ENCODE results near the gene PGAP2.

PGAP2 gene

DNA sequence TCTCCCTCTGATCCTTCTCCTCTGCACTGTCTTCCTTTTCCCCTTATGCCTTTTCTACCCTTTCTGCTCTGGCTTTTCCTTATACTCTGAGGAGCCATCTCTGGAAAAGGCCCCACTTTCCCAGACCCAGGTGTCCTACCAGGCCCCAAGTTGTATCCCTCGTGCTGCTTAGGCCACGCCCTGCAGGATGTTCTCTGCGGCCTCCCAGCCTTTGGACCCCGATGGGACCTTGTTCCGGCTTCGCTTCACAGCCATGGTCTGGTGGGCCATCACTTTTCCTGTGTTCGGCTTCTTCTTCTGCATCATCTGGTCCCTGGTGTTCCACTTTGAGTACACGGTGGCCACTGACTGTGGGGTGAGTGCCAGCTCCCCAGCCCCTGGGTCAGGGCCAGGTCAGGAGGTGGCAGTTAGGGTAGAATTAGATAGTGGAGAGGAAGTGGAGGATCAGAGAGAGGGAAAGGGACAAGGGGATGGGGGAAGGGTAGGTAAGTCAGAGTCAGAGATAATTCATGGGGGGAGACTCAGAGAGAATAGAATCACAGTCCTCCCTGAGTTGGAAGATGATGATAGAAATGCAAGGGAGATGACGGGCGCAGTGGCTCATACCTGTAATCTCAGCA, 8.9 kb downstream of the PGAP2 start:
- TF ChIP-seq, protein P1, sequence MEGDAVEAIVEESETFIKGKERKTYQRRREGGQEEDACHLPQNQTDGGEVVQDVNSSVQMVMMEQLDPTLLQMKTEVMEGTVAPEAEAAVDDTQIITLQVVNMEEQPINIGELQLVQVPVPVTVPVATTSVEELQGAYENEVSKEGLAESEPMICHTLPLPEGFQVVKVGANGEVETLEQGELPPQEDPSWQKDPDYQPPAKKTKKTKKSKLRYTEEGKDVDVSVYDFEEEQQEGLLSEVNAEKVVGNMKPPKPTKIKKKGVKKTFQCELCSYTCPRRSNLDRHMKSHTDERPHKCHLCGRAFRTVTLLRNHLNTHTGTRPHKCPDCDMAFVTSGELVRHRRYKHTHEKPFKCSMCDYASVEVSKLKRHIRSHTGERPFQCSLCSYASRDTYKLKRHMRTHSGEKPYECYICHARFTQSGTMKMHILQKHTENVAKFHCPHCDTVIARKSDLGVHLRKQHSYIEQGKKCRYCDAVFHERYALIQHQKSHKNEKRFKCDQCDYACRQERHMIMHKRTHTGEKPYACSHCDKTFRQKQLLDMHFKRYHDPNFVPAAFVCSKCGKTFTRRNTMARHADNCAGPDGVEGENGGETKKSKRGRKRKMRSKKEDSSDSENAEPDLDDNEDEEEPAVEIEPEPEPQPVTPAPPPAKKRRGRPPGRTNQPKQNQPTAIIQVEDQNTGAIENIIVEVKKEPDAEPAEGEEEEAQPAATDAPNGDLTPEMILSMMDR (IDR thresholded peaks at IDR 0.05; ENCODE audit: low read depth, low read length, missing control alignments), result no peak
- no peak for DNase-seq (ENCODE audit: low read depth)
- no peak overlapping the region for H3K4me3 ChIP-seq (ENCODE audit: low read depth, low read length)

DNA sequence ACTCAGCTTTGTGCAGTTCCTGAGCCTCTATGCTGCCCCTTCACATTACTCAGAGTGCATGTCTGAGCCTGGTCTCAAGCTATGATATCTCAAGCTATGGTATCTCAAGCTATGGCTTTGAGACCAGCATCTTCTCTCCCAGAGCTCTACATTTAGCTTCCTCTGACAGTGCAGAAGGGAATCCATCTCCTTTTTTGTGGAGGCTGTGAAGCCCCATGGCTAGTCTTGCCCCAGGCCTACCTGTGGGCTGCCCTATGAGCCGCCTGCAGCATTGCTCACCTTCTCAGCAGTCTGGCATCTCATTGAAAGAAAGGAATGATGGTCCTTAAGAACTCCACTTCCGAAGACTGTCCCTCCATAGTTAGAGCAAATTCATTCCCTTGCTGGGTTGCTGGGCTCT, 12.6 kb downstream of the PGAP2 start:
- TF ChIP-seq, protein P1 (IDR thresholded peaks at IDR 0.05; ENCODE audit: low read depth, low read length, missing control alignments), result no peak
- no peak for DNase-seq (ENCODE audit: low read depth)
- no peak overlapping the region for H3K4me3 ChIP-seq (ENCODE audit: low read depth, low read length)

DNA sequence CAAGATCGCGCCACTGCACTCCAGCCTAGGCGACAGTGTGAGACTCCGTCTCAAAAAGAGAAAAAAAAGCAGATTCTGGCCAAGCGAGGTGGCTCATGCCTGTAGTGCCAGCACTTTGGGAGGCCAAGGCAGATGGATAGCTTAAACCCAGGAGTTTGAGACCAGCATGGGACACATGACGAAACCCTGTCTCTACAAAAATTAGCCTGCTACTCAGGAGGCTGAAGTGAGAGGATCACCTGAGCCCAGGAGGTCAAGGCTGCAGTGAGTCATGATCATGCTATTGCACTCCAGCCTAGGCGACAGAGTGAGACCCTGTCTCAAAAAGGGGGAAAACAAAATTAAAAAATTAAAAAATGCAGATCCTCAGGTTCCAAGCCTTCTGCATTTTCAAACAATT, 14.0 kb downstream of the PGAP2 start:
- no peak for DNase-seq (ENCODE audit: low read depth)
- no peak overlapping the region for H3K4me3 ChIP-seq (ENCODE audit: low read depth, low read length)
- TF ChIP-seq, protein P1 (IDR thresholded peaks at IDR 0.05; ENCODE audit: low read depth, low read length, missing control alignments), result no peak

DNA sequence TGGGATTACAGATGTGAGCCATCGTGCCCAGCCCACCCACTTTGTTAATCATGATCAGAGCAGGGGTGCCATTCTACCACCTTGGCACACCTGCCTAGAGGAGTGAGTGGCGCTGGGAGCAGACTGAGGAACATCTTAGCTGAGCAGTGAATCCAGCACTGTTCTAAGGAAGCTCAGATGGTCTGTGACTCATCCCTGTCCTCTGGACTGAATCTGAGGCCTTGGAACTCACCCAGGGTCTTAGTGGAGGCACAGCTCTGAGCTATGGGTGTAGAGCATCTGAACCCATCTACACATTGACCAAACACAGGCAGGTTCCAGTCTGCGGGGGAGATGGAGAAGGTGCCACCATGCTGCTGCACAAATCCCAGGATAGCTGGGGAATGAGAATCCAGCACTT, 14.9 kb downstream of the PGAP2 start:
- TF ChIP-seq, protein P1 (IDR thresholded peaks at IDR 0.05; ENCODE audit: low read depth, low read length, missing control alignments), result no peak
- no peak overlapping the region for H3K4me3 ChIP-seq (ENCODE audit: low read depth, low read length)
- DNase-seq (ENCODE audit: low read depth), result no peak

DNA sequence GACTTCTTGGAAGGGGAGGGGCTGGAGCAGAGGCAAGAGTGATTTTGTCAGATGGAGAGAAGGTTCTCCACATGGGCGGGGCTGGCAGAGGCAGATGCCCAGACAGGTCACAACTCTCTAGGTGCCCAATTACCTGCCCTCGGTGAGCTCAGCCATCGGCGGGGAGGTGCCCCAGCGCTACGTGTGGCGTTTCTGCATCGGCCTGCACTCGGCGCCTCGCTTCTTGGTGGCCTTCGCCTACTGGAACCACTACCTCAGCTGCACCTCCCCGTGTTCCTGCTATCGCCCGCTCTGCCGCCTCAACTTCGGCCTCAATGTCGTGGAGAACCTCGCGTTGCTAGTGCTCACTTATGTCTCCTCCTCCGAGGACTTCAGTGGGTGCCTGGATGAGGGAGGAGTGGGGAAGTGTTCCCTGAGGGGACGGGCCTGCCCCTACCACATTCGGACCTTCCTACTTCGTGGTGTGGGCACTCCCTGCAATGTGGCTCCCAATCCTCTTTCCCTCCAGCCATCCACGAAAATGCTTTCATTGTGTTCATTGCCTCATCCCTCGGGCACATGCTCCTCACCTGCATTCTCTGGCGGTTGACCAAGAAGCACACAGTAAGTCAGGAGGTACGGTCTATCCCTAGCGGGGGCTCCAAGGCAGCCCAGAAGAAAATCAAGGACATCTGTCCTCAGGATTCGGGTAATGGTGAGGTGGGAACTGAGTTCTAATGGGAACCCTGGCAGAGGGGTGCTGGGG, 15.6 kb downstream of the PGAP2 start:
- no peak overlapping the region for H3K4me3 ChIP-seq (ENCODE audit: low read depth, low read length)
- no peak for DNase-seq (ENCODE audit: low read depth)
- TF ChIP-seq, protein P1 (IDR thresholded peaks at IDR 0.05; ENCODE audit: low read depth, low read length, missing control alignments), result no peak

DNA sequence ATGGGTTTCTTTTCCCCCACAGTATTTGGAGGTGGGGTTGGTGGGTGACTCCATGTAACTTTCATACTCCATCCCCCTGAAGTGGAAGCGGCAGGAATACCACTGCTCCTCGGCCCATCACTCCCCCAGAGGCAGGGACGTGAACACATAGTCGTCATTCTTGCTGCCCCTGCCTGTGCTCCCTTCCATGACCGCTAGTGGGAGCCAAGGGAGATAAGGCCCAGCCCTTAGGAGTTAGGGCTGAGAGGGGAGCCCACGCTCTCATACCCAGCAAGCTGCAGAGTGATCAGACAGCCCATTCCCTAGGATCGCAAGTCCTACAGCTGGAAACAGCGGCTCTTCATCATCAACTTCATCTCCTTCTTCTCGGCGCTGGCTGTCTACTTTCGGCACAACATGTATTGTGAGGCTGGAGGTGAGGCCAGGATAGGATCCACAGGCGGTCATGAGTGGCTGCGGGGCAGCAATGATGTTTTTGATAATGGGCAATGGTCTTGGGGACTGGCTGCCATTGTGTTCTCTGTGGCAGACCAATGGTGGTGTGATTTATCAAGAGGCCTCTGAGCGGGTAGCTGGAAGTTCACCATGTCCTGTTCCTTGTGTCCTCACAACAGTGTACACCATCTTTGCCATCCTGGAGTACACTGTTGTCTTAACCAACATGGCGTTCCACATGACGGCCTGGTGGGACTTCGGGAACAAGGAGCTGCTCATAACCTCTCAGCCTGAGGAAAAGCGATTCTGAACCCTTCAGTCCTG, 16.5 kb downstream of the PGAP2 start:
- no peak for DNase-seq (ENCODE audit: low read depth)
- TF ChIP-seq, protein P1 (IDR thresholded peaks at IDR 0.05; ENCODE audit: low read depth, low read length, missing control alignments), result peak; percentile 94
- no peak overlapping the region for H3K4me3 ChIP-seq (ENCODE audit: low read depth, low read length)

Data from GM12864 (cell line).